ENCODE measurements around the gene FYTTD1.

DNA sequence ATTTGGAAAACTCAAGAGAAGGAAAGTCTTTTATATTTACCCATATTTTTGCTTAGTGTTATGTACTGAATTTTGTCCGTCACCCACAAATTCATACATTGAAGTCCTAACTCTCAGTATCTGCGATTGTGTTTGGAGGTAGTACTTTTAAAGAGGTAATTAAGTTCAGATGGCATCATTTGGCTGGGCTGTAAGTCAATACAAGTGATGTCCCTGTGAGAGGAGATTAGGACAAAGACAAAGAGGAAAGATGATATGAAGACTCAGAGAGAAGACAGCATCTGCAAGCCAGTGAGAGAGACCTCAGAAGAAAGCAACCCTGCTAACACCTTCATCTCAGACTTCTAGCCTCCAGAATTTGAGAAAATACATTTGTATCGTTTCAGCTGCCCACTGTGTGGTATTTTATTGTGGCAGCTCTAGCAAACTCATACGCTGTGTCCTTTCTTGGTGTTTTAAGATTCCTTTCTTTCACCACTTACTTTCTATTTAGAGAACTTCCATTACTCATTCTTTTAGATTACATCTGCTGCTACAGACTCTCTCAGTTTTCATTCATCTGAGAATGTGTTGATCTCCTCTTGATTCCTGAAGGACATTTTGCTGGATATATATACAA lies 58.4 kb downstream of the FYTTD1 start:
- no peak for TF ChIP-seq POLR2AphosphoS5 (IDR thresholded peaks at IDR 0.05)
- TF ChIP-seq, protein P1, sequence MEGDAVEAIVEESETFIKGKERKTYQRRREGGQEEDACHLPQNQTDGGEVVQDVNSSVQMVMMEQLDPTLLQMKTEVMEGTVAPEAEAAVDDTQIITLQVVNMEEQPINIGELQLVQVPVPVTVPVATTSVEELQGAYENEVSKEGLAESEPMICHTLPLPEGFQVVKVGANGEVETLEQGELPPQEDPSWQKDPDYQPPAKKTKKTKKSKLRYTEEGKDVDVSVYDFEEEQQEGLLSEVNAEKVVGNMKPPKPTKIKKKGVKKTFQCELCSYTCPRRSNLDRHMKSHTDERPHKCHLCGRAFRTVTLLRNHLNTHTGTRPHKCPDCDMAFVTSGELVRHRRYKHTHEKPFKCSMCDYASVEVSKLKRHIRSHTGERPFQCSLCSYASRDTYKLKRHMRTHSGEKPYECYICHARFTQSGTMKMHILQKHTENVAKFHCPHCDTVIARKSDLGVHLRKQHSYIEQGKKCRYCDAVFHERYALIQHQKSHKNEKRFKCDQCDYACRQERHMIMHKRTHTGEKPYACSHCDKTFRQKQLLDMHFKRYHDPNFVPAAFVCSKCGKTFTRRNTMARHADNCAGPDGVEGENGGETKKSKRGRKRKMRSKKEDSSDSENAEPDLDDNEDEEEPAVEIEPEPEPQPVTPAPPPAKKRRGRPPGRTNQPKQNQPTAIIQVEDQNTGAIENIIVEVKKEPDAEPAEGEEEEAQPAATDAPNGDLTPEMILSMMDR (IDR thresholded peaks at IDR 0.05), result no peak
- no peak for TF ChIP-seq POLR2A (IDR thresholded peaks at IDR 0.05; ENCODE audit: low read depth)
- no peak for TF ChIP-seq EP300 (IDR thresholded peaks at IDR 0.05)
